ENCODE results near the gene LGALS7. TPM values are rescaled to one million over a fixed set of nuclear protein-coding genes. Genes with fewer than 3 reads are reported as not detected.

Gene LGALS7
- total RNA-seq, 2 donors from 2014 or later = not detected

- DNase-seq = no peak
- H3K4me1 ChIP-seq = no peaks in the 10 kb centered on the region
- intact Hi-C loops (cut with DNase I) = no loop called here
- H3K36me3 ChIP-seq = no peaks in the 10 kb centered on the region
- H3K4me3 ChIP-seq = no peak overlapping the region
- H3K27me3 ChIP-seq = no peaks in the 10 kb centered on the region
- H3K9ac ChIP-seq (ENCODE audit: low read depth in 2 of 2, low read length in 2 of 2) = no peak overlapping the region
- TF ChIP-seq CTCF (IDR thresholded peaks at IDR 0.05) = no peak
- no peaks in the 10 kb centered on the region for H3K9me3 ChIP-seq
- H3K27ac ChIP-seq = no peak overlapping the region
These were observed 35.2 kb downstream of the LGALS7 start for GRCh38 chr19:38737921-38738737.

DNA sequence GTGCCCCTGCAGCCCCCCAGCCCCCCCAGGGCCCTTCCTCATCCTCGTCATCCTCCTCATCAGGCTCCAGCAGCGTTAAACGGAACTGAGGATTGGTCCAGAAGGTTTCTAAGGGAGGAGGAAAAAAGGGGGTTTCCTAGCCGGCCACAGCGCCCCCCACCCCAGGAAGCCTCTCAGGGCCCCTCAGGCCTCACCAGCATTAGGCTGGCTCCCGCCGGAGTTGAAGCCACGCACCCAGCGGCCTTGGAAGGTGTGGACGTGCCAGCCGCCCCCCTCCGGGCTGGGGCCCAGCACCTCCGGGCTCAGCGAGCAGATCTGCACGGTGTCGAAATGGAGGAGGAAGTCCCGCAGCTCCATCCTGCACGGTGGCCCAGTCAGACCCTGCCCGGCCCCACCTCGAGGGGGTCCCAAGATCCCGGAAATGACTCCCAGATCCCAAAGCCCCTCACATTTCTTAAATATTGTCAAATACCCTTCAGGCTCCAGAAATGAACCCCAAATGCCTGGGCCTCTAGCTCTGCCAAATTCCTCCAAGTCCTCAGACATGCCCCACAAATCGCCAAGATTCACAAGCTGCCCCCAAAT, 35.9 kb downstream of the LGALS7 start:
- Histone ChIP-seq H3K9ac (ENCODE audit: low read depth in 2 of 2, low read length in 2 of 2) (peak overlapping the region in 1 of 2 donors; percentile 12), H3K27ac (no peak overlapping the region), H3K9me3 (no peaks in the 10 kb centered on the region), H3K4me3 (no peak overlapping the region), H3K4me1 (no peaks in the 10 kb centered on the region), H3K27me3 (no peaks in the 10 kb centered on the region), H3K36me3 (no peaks in the 10 kb centered on the region)
- no peak for DNase-seq
- intact Hi-C loops (cut with DNase I) = no loop called here
- TF ChIP-seq CTCF (IDR thresholded peaks at IDR 0.05) = no peak

- Histone ChIP-seq H3K4me1 (no peaks in the 10 kb centered on the region), H3K36me3 (no peaks in the 10 kb centered on the region), H3K9me3 (no peaks in the 10 kb centered on the region), H3K9ac (ENCODE audit: low read depth in 2 of 2, low read length in 2 of 2) (no peak overlapping the region), H3K27ac (no peak overlapping the region), H3K27me3 (no peaks in the 10 kb centered on the region), H3K4me3 (peak overlapping the region; percentile 31)
- TF ChIP-seq CTCF (IDR thresholded peaks at IDR 0.05) = no peak
- intact Hi-C loops (cut with DNase I) = no loop called here
- DNase-seq = peak; percentile 82
These were observed 36.7 kb downstream of the LGALS7 start for GRCh38 chr19:38736413-38737280.

- no peaks in the 10 kb centered on the region for H3K9me3 ChIP-seq
- no peaks in the 10 kb centered on the region for H3K4me1 ChIP-seq
- TF ChIP-seq CTCF (IDR thresholded peaks at IDR 0.05) = no peak
- H3K27me3 ChIP-seq = no peaks in the 10 kb centered on the region
- peak; percentile 57 for DNase-seq
- H3K4me3 ChIP-seq = peak overlapping the region; percentile 31
- intact Hi-C loops (cut with DNase I) = no loop called here
- peak overlapping the region in 1 of 2 donors; percentile 73 for H3K9ac ChIP-seq (ENCODE audit: low read depth in 2 of 2, low read length in 2 of 2)
- peak overlapping the region; percentile 44 for H3K27ac ChIP-seq
- H3K36me3 ChIP-seq = no peaks in the 10 kb centered on the region
These were observed 37.3 kb downstream of the LGALS7 start for GRCh38 chr19:38736036-38736412.

- no peaks in the 10 kb centered on the region for H3K4me1 ChIP-seq
- H3K27me3 ChIP-seq = no peaks in the 10 kb centered on the region
- DNase-seq = peak; percentile 62
- no peak for TF ChIP-seq CTCF (IDR thresholded peaks at IDR 0.05)
- H3K36me3 ChIP-seq = no peaks in the 10 kb centered on the region
- peak overlapping the region; percentile 82 for H3K27ac ChIP-seq
- intact Hi-C loops (cut with DNase I) = no loop called here
- H3K4me3 ChIP-seq = peak overlapping the region; percentile 20
- H3K9ac ChIP-seq (ENCODE audit: low read depth in 2 of 2, low read length in 2 of 2) = peak overlapping the region; percentile 83 to 90
- no peaks in the 10 kb centered on the region for H3K9me3 ChIP-seq
These were observed 38.0 kb downstream of the LGALS7 start for GRCh38 chr19:38735257-38735686.

Data from colonic mucosa (tissue), 4 donors.